Measurements from ENCODE around the gene TPCN2.

GRCh38 chr11:69135420-69136363 lies 87.0 kb downstream of the TPCN2 start:
- TF ChIP-seq CTCF (IDR thresholded peaks at IDR 0.05) = no peak
- TF ChIP-seq POLR2A (IDR thresholded peaks at IDR 0.05) = no peak

All from heart left ventricle (tissue), 13 donors.